Endothelial cell of umbilical vein (primary cell): ENCODE measurements around the gene P2RY13.

Experiments used
- CTCF ChIP-seq, 2 donors: IDR thresholded peaks; 1 replicate in 1 of 2; 2 replicates in 1 of 2; pipeline ENCODE4 v1.5.1; 2011; ENCODE audit warnings: low read length in 2 of 2, mild to moderate bottlenecking in 2 of 2, moderate library complexity in 2 of 2, control low read depth in 1 of 2, inconsistent platforms in 1 of 2, low read depth in 1 of 2; ENCODE audit not compliant: insufficient read depth in 1 of 2; ENCODE audit errors: extremely low read depth in 1 of 2
- EZH2 ChIP-seq: IDR thresholded peaks from 2 replicates; pipeline ENCODE4 v1.6.1; 2012; ENCODE audit warnings: borderline replicate concordance, low read depth, mild to moderate bottlenecking, moderate library complexity, low read length, inconsistent platforms; ENCODE audit not compliant: severe bottlenecking
- FOS ChIP-seq: IDR thresholded peaks from 2 replicates; pipeline ENCODE4 v1.6.1; 2011; ENCODE audit warnings: mild to moderate bottlenecking, low read length, moderate library complexity, borderline replicate concordance; ENCODE audit not compliant: insufficient read depth
- JUN ChIP-seq: IDR thresholded peaks from 2 replicates; pipeline ENCODE4 v1.6.1; 2011; ENCODE audit warnings: borderline replicate concordance, low read depth; ENCODE audit not compliant: insufficient read length, insufficient read depth
- MAX ChIP-seq: IDR thresholded peaks from 2 replicates; pipeline ENCODE4 v1.6.1; 2011; ENCODE audit not compliant: insufficient read depth, insufficient read length
- MYC ChIP-seq: IDR thresholded peaks from one replicate; pipeline ENCODE4 v1.6.1; 2011; ENCODE audit warnings: mild to moderate bottlenecking, low read depth, low read length
- POLR2A ChIP-seq: IDR thresholded peaks from 2 replicates; pipeline ENCODE4 v1.6.1; 2012; ENCODE audit warnings: low read depth, mild to moderate bottlenecking, control low read depth, low read length
- POLR2AphosphoS5 ChIP-seq: IDR thresholded peaks from 2 replicates; pipeline ENCODE4 v1.6.1; 2012; ENCODE audit warnings: low read depth, mild to moderate bottlenecking, control low read depth, low read length, moderate library complexity; ENCODE audit not compliant: insufficient read depth

GRCh38 chr3:151318313-151318712 lies 11.0 kb downstream of the P2RY13 start:
- no peak for TF ChIP-seq CTCF (IDR thresholded peaks at IDR 0.05; ENCODE audit: extremely low read depth in 1 of 2, insufficient read depth in 1 of 2, low read depth in 1 of 2, low read length in 2 of 2)
- no peak for TF ChIP-seq POLR2AphosphoS5
- no peak for TF ChIP-seq POLR2A
- TF ChIP-seq JUN: no peak
- no peak for TF ChIP-seq MYC
- no peak for TF ChIP-seq FOS
- TF ChIP-seq MAX: no peak
- TF ChIP-seq EZH2: no peak
